HCT116 (cell line): ENCODE data around the gene KATNBL1.

Experiments used
- CBX3 ChIP-seq: IDR thresholded peaks from 2 replicates; pipeline ENCODE4 v1.6.1; 2012; ENCODE audit warnings: low read depth
- CEBPB ChIP-seq: IDR thresholded peaks from 2 replicates; pipeline ENCODE4 v1.6.1; 2012; ENCODE audit warnings: low read depth
- EGR1 ChIP-seq: IDR thresholded peaks from 2 replicates; pipeline ENCODE4 v1.6.1; 2012; ENCODE audit warnings: low read depth
- EZH2 ChIP-seq: fragments of 200-600 bp; sonication (generic); IDR thresholded peaks from 2 replicates; pipeline ENCODE4 v1.6.1; 2017; ENCODE audit warnings: antibody characterized with exemption, mixed run types
- FOSL1 ChIP-seq: IDR thresholded peaks from 2 replicates; pipeline ENCODE4 v1.6.1; 2012; ENCODE audit warnings: low read depth
- MAX ChIP-seq: IDR thresholded peaks from 2 replicates; pipeline ENCODE4 v1.6.1; 2012
- POLR2A ChIP-seq: IDR thresholded peaks from 2 replicates; pipeline ENCODE4 v1.7.0; 2011; ENCODE audit warnings: borderline replicate concordance; ENCODE audit not compliant: insufficient read depth, insufficient read length; ENCODE audit errors: extremely low read depth
- POLR2AphosphoS5 ChIP-seq: IDR thresholded peaks from 2 replicates; pipeline ENCODE4 v1.6.1; 2011; ENCODE audit warnings: mild to moderate bottlenecking, low read depth, low read length, moderate library complexity
- RAD21 ChIP-seq: IDR thresholded peaks from 2 replicates; pipeline ENCODE4 v1.6.1; 2012; ENCODE audit warnings: low read depth, mild to moderate bottlenecking
- SIN3A ChIP-seq: IDR thresholded peaks from 2 replicates; pipeline ENCODE4 v1.6.1; 2012; ENCODE audit warnings: low read depth
- YY1 ChIP-seq: IDR thresholded peaks from 2 replicates; pipeline ENCODE4 v1.6.1; 2011; ENCODE audit warnings: low read length, low read depth, moderate library complexity, mild to moderate bottlenecking; ENCODE audit not compliant: insufficient replicate concordance; ENCODE audit errors: extremely low read depth
- ZNF274 ChIP-seq: fragments of 200-500 bp; sonication (Bioruptor generic); IDR thresholded peaks from 2 replicates; pipeline ENCODE4 v1.6.1; 2014; ENCODE audit warnings: mild to moderate bottlenecking, low read depth, low read length, inconsistent platforms
- TF ChIP-seq, protein P1 (sequence below), 3 experiments: fragments of 200-600 bp in 1 of 3; sonication (generic) in 1 of 3; IDR thresholded peaks in 2 of 3; conservative IDR thresholded peaks in 1 of 3; 2 replicates each; pipeline ENCODE4 v1.5.1; 2012 to 2017; ENCODE audit warnings: low read depth in 2 of 3, low read length in 2 of 3, antibody characterized with exemption in 1 of 3, borderline replicate concordance in 1 of 3, control low read depth in 1 of 3, mild to moderate bottlenecking in 1 of 3, mixed read lengths in 1 of 3, mixed run types in 1 of 3, moderate library complexity in 1 of 3; ENCODE audit not compliant: insufficient read depth in 1 of 3
- TF ChIP-seq, protein P2 (sequence below): IDR thresholded peaks from 2 replicates; pipeline ENCODE4 v1.6.1; 2012; ENCODE audit warnings: low read depth

DNA sequence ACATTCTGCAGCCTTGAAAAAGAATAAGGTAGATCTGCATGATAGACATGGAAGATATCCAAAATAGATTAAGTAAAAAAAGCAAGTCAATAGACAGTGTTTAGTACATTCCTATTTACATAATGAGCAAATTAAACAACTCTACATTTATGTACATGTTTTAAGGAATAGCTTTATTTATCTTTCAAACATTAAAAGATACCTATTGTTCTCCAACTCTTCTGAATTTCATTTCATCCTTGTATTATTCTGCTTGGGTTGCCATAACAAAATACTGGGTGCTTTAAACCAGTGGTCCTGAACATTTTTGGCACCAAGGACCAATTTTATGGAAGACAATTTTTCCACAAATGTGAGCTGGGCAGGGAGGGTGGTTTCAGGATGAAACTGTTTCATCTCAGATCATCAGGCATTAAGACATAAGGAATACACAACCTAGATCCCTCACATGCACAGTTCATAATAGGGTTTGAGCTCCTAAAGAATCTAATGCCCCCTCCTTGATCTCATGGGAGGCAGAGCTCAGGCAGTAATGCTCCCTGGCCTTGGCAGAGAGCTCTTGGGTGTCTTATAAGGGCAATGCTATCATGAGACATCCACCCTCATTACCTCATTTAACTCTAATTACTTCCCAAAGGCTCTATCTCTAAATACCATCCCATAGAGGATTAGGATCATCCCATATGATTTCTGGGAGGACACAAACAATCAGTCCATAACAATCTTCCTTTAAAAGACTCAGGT, 6.8 kb upstream of the KATNBL1 start:
- TF ChIP-seq, protein P1, sequence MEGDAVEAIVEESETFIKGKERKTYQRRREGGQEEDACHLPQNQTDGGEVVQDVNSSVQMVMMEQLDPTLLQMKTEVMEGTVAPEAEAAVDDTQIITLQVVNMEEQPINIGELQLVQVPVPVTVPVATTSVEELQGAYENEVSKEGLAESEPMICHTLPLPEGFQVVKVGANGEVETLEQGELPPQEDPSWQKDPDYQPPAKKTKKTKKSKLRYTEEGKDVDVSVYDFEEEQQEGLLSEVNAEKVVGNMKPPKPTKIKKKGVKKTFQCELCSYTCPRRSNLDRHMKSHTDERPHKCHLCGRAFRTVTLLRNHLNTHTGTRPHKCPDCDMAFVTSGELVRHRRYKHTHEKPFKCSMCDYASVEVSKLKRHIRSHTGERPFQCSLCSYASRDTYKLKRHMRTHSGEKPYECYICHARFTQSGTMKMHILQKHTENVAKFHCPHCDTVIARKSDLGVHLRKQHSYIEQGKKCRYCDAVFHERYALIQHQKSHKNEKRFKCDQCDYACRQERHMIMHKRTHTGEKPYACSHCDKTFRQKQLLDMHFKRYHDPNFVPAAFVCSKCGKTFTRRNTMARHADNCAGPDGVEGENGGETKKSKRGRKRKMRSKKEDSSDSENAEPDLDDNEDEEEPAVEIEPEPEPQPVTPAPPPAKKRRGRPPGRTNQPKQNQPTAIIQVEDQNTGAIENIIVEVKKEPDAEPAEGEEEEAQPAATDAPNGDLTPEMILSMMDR (IDR thresholded peaks at IDR 0.05 in 2 of 3, conservative IDR thresholded peaks at IDR 0.05 in 1 of 3; ENCODE audit: borderline replicate concordance in 1 of 3, insufficient read depth in 1 of 3, low read depth in 2 of 3, low read length in 2 of 3), result no peak
- no peak for TF ChIP-seq POLR2A
- TF ChIP-seq POLR2AphosphoS5, result no peak
- no peak for TF ChIP-seq RAD21
- no peak for TF ChIP-seq EZH2
- TF ChIP-seq ZNF274, result no peak
- TF ChIP-seq EGR1, result no peak
- no peak for TF ChIP-seq YY1
- TF ChIP-seq FOSL1, result no peak
- no peak for TF ChIP-seq CEBPB
- TF ChIP-seq CBX3, result no peak
- TF ChIP-seq, protein P2, sequence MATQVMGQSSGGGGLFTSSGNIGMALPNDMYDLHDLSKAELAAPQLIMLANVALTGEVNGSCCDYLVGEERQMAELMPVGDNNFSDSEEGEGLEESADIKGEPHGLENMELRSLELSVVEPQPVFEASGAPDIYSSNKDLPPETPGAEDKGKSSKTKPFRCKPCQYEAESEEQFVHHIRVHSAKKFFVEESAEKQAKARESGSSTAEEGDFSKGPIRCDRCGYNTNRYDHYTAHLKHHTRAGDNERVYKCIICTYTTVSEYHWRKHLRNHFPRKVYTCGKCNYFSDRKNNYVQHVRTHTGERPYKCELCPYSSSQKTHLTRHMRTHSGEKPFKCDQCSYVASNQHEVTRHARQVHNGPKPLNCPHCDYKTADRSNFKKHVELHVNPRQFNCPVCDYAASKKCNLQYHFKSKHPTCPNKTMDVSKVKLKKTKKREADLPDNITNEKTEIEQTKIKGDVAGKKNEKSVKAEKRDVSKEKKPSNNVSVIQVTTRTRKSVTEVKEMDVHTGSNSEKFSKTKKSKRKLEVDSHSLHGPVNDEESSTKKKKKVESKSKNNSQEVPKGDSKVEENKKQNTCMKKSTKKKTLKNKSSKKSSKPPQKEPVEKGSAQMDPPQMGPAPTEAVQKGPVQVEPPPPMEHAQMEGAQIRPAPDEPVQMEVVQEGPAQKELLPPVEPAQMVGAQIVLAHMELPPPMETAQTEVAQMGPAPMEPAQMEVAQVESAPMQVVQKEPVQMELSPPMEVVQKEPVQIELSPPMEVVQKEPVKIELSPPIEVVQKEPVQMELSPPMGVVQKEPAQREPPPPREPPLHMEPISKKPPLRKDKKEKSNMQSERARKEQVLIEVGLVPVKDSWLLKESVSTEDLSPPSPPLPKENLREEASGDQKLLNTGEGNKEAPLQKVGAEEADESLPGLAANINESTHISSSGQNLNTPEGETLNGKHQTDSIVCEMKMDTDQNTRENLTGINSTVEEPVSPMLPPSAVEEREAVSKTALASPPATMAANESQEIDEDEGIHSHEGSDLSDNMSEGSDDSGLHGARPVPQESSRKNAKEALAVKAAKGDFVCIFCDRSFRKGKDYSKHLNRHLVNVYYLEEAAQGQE, result no peak
- TF ChIP-seq MAX, result no peak
- no peak for TF ChIP-seq SIN3A
